NCI-H748 (cell line): Measurements from ENCODE around the gene GDNF.
A peak's percentile ranks its signal among the peaks of the same experiment; 100 is the strongest.

Experiments
- DNase-seq: peaks from one replicate; lab custom pipeline; 2025; ENCODE audit not compliant: unreplicated experiment; lab: John Stamatoyannopoulos, UW

The GDNF gene

DNA sequence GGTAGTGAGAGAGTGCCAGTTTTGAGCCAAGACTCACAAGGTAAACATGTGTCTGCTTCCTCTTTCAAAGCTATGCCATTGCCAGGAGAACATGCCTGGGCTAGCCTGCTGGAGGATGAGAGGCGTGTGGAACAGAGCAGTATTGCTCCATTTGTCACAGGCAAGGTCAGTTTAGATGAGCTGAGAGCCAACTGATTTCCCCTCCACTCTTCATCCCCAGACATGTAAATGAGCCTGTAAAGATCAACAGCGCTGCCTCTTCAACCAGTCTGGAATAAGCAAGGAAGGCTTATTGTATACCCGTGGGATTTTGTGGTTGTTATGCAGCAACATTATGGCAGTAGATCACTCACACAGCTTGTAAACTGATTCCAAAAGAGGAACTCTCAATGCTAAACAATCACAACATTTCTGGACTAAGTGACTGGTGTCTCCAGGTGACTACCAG is 8.2 kb upstream of the GDNF start:
- peak; percentile 66 for DNase-seq

DNA sequence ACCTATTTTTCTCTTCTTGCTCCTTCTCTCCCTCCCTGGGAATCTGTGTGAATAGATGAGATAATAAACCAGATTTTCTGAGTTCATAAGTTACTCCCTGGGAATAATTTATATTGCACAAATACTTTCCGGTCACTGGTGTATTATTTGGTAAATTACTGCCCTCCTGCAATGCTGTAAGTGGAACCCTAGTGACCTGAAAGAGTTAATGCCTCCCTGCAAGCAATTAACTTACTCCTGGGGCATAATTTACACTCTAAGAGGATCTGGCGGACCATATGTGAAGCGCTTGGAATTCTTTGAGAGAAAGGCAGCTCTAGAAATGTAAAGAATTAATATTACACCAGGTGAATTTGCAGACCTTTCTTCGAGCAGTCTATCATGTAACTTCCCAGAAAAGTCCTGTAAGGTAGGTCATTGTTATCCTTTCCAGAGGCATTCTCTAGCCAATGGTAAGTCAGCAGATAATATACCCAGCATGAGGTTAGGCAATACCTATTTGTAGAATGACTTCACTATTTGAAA is 7.0 kb upstream of the GDNF start:
- DNase-seq: no peak

DNA sequence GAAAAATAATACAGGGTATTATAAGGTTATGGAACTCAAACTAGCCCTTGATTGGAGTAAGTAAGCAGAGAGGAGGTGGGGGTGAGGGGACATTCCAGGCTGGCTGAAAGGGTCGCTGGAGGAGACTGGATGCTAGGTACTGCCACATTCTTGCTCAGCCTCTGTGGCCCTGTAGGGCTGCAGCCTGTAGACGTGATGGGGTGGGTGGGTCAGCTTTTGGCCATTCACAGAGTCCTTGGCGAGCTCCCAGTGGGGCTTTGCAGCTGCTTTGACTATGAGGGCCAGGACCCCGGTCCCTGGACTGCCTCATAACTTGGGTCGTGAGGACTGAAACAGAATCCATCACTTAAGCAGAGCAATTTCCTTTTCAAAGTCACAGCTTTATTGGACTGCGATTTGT is 4.2 kb upstream of the GDNF start:
- no peak for DNase-seq

DNA sequence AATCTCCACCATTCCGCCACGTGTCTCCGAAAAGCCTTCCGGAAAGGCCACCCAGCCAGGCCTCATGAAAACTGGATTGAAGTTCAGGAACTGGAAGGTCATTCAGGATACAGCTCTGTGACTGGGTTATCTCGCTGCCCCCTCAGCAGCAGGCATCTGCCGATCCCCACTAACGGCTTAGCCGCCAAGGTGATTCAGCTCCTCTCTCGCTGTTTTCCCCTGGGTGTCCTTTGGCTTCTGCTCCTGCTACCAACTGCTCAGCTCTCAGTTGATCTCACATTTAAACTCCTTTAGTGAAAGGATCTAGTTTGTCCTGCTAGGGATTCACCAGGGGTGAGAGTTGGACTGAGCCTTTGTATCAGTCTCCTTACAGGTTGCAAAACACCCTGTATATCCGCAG is 2.2 kb upstream of the GDNF start:
- DNase-seq: no peak

DNA sequence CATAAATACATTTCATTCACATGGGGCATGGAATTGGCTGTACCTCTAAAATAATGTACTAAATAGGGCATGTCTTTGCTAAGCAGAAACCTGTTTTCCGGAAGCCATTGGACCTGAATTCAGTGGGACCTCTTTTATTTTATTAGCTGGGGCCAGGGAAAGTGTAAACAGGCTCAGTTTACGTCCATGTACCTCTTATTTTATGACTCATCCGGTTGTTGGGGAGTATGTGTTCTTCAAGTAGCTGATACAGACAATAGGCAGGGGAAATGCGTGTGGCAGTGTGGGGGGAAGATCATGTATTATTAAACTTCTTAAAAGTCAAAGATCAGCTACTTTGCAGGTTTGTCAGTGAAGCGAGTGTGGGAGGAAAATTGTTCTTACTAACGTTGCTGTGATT is 1.4 kb upstream of the GDNF start:
- DNase-seq: no peak

DNA sequence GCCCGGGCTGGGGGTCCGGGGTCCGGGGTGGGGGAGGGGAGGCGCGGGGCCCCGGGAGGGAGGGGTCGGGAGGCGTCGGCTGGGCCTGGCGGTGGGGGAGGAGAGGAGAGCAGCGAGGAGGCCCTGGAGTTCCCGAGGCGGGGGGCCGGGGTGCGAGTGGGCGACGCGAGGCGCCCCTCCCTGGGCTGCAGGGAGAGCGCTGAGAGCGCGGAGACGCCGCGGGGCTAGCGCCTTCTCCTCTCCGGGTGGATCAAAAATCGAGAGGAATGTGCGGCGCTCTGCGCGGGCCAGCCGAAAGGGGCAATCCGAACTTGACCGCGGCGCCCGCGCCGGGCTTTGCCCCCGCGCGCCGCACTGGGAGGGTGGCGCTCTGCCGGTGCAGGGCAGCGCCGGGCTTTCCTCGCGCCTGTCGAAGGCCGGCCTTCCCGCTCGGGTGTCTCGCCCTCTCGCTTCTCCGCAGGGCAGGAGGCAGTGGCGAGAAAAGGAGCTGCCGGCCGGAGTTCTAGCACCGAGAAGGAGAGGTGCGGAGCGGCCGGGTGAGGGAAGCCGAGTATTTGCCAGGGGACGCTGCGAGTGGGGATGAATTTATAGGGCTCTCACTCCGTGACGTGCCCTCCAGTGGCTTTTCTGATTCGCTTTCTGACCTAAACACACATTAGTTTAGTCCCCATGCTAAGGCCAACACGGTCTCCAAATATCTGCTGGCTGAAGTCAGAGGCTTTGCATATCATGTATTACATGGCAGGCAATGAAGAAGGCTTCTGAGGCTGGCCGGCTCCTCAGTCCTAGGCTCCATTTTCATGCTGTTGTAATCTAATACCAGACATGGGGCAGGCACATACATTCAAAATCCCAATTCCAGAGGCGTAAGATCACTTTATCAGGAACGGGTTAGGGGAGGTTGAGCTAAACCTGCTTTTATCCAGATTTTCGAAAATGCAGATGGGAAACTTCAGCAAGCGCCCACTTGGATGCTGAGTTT is 503 bp upstream of the GDNF start:
- peak; percentile 67 for DNase-seq

DNA sequence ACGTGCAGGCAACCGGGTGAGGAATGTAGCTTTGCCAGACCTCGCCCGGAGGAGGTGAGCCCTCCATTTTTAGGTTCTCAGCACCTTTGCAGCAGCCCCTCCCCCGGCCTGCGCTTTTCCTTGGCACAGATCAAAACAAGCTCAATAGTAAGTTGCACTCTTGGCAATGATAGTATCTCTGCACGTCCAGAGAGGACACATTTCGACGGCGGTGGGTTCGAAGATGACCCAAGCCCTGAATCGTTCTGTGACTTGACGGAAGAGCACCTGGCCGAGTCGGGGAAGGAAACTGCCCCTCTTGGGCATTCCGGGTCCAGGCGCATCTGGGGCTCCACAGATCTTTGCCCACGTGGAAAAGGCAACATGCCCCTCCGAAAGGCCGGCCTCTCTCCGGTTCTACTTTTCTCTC is 904 bp downstream of the GDNF start:
- no peak for DNase-seq

DNA sequence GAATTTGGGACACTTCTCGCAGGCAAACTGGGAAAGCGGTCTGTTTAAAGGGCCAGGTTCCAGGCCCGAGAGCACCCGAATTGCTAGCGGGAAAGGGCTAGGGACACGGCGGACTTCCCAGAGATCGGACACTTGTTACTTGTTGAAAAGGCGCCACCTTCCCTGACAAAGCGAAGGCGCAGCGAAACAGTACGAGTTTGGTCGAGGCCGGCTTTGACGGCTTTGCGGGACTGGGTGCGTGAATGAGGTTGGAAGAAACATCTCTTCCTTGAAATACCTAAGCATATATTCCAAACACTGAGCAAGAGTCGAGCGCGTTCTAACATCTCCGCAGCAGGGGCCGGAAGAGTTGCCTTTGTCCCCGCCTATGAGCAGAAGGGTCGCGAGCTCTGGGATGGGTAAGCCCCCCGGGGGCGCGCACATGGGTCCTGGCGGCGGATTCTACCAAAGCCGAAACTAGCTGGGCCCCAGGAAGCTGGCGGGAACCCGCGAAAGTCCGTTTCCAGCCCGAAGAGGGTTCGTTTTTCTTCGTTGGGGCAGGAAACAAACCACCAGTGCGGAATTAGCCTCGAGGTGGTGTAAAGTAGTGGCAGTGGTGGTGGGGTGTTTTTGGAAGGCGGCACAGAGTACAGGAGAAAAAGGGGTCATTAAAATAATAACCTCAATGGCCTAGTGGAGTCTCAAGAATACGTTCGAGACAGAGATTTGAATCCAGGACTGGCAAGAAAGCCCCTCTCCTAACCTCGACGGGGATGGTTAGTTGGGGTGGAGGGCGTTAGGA is 1.5 kb downstream of the GDNF start:
- peak; percentile 62 for DNase-seq

DNA sequence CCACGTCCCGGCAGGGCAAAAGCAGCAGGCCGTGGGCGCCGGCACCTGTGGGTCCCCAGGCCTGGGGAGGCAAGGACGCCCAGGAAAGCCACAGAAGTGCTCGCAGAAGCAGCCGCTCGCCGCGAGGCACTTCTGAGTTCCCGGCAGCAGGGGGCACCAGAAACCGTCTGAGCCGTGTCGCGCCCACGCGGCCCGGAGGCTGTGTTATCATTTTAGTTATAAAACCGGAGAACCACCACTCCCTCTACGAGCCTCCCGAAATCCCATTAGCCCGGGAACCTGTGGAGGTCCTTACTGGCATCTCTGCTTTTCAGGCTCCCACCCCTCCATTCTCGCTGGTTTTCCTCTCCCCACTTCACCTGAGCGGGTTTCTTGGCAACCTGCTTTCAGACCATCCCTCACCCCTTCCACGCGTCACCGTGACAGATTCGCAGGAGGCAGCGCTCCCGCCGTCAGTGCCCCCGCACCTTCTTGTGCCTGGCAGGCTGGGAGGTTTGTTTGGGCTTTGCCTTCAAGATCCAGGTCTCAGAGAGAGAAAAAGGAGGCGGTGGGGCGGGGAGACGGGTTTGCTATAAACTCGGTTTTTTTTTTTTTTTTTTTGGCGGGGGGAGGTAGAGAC is 2.3 kb downstream of the GDNF start:
- DNase-seq: peak; percentile 85

DNA sequence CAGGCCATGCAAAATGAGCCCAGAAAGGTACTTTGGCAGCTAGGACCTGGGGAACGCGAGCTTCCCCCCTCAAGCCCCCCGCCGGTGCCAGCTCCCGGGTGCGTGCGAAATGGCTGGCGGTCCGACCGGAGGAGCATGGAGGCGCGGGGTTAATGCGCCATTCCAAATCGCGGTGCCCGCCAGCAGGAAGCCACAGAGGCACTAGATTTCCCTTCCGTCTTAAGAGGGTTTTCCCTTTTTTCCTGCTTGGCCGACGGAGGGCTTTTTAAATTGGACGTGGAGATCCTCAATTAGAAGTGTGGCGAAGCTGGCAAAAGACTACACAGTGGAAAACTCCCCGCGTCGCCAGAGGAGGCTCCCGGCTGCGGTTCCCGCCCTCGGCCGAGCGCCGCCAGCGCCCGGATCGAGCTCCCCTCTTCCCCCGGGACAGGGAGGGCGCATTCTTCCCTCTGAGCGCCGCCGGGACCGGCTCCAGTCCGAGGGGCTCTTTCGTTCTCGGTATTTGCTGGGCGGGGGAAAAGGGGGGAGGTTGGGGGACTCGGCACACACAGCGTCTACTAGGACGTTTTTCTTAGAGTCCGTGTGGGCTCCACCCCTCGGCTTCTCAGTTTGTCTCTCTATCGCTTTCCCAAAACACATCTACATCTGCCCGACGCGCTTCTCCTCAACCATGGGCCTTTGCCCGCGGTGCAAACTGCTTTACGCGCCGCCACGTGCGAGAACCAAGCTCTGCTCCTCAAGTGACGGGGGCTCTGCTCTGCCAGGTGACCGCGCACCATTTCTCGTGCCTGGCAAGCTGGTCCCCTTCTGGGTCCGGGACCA is 3.0 kb downstream of the GDNF start:
- DNase-seq: peak; percentile 73

DNA sequence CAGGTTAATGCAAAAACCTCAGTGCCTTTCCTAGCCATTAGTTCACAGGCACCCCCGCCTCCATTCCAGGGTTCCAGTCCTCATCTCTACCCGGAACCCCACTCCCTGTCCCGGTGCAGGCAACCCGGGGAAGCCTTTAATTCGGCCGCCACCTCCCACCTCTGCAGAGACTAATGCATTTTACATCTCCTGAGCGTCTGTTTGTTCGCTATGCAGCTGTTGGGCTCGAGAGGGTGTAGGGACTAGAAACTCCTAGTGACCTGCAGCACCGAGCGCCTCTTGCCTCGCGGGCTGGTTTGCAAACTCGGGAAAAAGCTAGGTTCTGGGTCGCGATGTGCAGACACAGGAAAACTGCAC is 3.6 kb downstream of the GDNF start:
- DNase-seq: peak; percentile 59

DNA sequence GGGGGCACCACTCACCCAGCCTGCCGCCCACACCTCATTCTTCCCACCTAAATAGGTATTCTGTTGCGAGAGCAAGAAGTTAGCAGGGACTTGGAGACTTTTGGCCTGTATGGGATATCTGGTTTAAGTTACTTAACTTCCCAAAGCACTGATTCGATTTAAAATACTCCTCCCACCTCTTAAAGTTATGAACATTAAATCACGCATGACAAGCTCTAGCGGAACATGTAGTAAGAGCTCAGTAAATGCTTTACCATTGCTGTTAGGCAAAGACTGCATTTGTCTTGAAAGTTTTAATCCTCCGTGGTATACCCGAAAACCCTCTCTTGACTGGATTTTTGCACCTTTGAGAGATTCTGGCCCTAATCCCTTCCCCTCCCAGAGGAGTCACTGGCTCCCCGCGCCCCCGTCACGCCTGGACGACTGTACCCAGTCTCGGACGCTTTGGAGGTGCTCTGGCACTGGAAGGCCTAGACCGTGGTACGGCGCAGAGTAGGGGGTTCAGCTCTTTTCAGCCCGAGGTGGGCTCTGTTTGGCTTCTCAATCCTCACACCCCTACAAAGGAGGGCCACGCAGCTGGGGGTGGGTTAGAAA is 4.4 kb downstream of the GDNF start:
- DNase-seq: no peak

DNA sequence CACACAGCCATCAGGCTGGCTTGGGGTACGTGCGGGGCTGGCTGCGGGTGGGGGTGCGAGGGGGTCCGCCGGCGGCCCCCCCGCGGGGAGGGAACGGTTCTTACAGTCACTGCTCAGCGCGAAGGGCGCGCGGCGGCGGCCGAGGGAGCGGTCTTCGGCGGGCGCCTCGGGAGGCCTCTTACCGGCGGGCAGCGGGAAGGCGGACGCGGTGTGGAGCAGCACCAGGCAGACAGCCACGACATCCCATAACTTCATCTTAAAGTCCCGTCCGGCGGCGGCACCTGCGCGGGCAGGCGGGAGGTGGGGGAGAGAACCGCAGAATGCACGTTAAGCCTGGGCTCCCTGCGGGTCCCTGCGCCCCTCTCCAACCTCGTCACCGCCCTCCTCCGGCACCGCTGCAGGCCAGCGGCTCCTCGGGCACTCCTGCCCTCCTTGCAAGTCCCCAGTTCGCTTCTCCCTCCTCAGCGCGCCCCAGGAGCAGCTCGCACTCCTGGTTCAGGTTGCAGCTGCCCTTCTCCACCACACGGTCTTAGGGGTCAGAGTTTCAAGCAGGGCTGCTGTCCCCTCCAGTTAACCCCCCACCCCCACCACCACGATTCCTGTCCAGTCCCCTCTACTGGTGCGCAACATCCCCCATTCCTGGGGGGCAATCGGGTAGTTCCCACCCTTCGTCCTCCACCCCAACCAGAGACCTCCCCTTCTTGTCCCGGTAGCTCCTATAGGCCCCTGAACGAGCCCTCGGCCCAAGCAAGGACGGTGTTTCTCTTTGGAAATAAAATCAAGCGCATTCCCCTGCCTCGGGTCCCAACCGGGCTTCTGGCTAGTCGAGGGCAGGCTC is 5.1 kb downstream of the GDNF start:
- peak; percentile 52 for DNase-seq

DNA sequence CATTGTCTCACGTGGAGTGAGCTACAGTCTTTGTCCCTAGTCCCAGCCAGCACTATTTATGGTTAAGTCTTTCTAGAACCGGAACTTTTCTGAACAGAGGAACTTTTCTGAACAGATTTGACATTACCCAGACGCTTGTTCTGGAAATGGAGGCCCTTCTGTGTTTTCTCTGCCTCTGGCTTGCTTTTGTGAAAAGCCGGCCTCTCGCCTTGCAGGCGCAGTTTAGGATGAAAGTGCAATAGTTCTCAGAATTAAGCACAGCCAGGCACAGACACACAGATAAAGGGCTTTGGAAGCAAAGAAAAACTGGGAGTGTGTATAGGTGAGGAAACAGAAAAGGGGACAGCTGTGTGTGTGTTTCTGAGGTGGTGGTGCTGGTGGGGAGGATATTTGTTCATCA is 5.9 kb downstream of the GDNF start:
- DNase-seq: no peak

DNA sequence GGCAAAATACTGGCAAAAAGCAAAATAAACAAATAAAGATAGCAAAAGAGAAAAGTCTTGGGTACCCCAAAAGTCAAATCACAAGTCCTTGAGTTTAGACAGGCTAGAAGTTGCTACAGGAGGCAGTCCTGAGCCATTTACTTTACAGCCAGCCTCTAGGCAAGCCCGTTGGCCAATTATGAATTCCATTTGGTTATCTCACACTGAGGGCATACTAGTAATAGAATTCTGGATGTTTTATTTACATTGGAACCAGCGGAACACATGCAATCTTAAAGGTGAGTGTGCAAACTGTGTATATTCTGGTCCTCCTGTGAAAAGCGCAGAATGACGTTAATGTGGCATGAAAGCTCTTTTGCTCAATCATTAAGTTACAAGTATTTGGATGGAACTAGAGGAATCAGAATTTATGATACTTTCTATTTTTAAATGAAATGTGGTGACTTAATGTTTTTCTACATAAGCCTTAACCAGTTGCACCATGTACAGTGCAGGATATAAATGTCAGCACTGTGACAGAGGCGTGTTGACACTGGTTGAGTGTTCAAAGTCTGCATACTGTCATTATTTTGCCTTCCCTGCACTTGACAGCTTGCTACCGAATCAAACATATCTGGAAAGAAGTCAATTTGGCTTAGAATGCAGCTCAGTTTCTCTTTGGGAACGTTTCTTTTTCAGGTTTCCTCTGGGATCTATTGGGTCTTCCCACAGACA is 7.9 kb downstream of the GDNF start:
- no peak for DNase-seq

DNA sequence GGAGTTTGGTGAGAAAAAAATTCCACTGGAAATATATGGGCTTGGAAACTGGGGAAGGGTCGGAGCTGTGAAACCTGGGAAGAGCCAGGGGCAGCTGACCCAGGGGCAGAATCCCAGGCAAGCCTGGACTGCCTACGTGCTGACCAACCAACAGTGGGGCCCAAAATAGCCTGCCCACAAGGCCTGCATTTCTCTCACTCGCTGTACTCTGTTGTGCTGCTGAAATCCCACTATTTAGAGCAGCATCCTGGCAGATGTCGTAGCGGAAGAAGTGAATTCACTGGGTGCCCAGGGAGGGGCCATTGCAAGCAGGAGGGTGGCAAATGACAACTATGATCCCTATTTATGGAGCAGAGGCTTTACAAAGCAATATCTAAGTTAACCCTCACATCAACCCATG is 9.5 kb downstream of the GDNF start:
- no peak for DNase-seq

DNA sequence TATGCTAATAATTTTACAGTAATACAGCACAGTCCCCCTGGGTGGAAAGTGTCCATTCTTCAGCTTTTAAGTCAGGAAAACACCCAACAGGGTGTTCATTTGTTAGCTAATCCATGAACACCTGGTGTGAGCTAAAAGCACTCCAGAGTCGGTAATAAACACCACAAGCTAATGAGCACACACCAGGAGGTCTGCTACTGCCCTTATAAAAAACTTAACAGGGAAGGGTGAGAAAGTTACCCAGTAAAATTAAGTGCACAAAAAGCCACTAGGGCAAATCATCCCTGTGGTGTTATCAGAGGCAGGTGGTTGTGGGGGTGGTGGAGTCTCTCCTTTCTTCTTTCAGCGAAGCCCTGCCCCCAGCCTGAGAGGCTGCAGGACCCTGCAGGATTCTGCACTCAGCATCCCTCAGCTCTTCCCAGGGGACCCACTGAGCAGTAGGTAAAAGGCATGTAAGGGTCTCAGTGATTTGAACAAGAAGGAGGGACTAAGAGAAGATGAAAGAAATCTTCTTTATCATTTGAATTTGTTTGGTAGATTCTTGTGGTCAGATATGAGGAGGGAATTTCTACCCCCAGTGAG is 14.4 kb downstream of the GDNF start:
- peak; percentile 46 for DNase-seq

DNA sequence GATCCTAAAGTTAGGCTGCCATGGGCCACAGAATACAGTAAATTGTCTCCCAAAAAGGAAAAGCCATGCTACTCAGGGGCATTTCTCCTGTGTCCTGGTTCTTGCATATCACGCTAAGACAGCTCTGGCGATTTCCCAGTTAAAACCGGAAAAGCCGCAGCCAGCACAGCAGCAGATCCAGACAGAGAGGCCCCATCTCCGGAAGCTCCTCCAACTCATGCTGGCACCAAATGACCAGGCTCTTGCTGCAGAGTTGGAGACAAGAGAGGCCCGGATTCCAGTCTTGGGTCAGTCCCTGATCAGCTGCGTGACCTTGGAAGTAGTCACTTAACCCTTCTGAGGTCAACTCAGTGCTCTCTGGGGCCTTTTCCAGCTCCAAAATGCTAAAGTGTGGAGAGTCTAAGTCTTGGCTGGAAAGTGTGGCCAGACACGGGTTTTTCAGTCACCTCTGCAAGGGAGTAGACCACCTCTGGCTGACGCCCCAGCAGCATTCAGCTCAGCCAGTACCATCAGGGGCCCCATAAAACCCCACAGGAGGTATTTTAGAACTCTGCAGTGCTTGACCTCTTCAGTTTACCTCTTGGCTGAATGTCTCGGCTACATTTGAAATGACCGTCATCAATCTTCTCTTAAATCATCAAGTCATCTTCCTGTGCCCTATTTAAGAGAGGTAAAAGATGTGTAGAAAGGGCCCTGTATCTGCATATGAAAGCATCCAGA is 16.2 kb downstream of the GDNF start:
- no peak for DNase-seq
